Sigmoid colon (tissue), 7 donors: ENCODE measurements around the gene CDK13. TPM values are rescaled to one million over a fixed set of nuclear protein-coding genes. Genes with fewer than 3 reads are reported as not detected.

Experiments
- DNase-seq: peaks from one replicate; pipeline ENCODE4 v3.0.0-alpha.2; 2019
- H3K27ac ChIP-seq, 4 donors: fragments of 200-600 bp; sonication (generic); one replicate each; pipeline ENCODE4 v1.5.1; 2016 to 2019; ENCODE audit warnings: mild to moderate bottlenecking in 1 of 4
- H3K27me3 ChIP-seq, 3 donors: fragments of 200-600 bp; sonication (generic); one replicate each; pipeline ENCODE4 v1.5.1; 2019; ENCODE audit warnings: mild to moderate bottlenecking in 1 of 3
- H3K36me3 ChIP-seq, 4 donors: fragments of 200-600 bp; sonication (generic); one replicate each; pipeline ENCODE4 v1.5.1; 2016 to 2019
- H3K4me1 ChIP-seq, 4 donors: fragments of 200-600 bp; sonication (generic); one replicate each; pipeline ENCODE4 v1.5.1; 2017 to 2019
- H3K4me3 ChIP-seq, 4 donors: fragments of 200-600 bp; sonication (generic); one replicate each; pipeline ENCODE4 v1.5.1; 2017 to 2019; ENCODE audit warnings: mild to moderate bottlenecking in 2 of 4, moderate library complexity in 1 of 4
- H3K9me3 ChIP-seq, 4 donors: fragments of 200-600 bp in 3 of 4; sonication (generic) in 3 of 4; one replicate each; pipeline versions ENCODE4 v1.5.1 to v1.6.1; 2013 to 2019
- CTCF ChIP-seq, 4 experiments: fragments of 450-650 bp in 3 of 4; fragments of 200-600 bp in 1 of 4; IDR thresholded peaks; one replicate each; pipeline ENCODE4 v1.5.1; 2016 to 2019; ENCODE audit warnings: antibody characterized with exemption in 4 of 4, mild to moderate bottlenecking in 3 of 4, moderate library complexity in 2 of 4
- EP300 ChIP-seq, 4 donors: sonication (generic); formaldehyde crosslinking; IDR thresholded peaks; one replicate each; pipeline ENCODE4 v1.6.1; 2017; ENCODE audit warnings: antibody characterized with exemption in 4 of 4
- POLR2A ChIP-seq, 2 donors: fragments of 450-650 bp; IDR thresholded peaks; one replicate each; pipeline ENCODE4 v1.6.1; 2016; ENCODE audit warnings: antibody characterized with exemption in 2 of 2, mild to moderate bottlenecking in 2 of 2, moderate library complexity in 2 of 2
- POLR2AphosphoS5 ChIP-seq, 4 donors: sonication (generic); formaldehyde crosslinking; IDR thresholded peaks; one replicate each; pipeline ENCODE4 v1.6.1; 2017; ENCODE audit warnings: antibody characterized with exemption in 4 of 4
- WGBS, 2 donors: extraction: QIAGEN DNeasy Blood & Tissue Kit; methylation state at CpG; one replicate each; pipeline ENCODE4 v1.1.7; 2013; 5-methylcytosine and 5-hydroxymethylcytosine counted together
- intact Hi-C: fragments of 100-400 bp; cut with DNase I; formaldehyde crosslinking; loops from one replicate; pipeline ENCODE4 v1.15.1; 2023
- polyA plus RNA-seq, 3 donors: library from polyadenylated mRNA; stranded (reverse); fragments of 200-250 nt; gene quantifications; one replicate each; pipeline ENCODE4 v1.2.3, GENCODE V29; 2013
- total RNA-seq, 4 donors: library from RNA; depleted of rRNA; stranded (reverse); fragments of >200 nt; gene quantifications; one replicate each; pipeline ENCODE4 v1.1.0, GENCODE V29; 2016
- donor health status: healthy with polysubstance abuse.
- donor health status: Bipolar disorder and iron deficiency.
- donor health status: healthy.

The CDK13 gene
- total and polyA plus RNA-seq, 7 donors, result 8.4 to 80.0 (median 63.8) TPM

- no peak for DNase-seq
- no peak overlapping the region for H3K4me3 ChIP-seq
- H3K9me3 ChIP-seq, result no peaks in the 10 kb centered on the region
- no peak overlapping the region for H3K27ac ChIP-seq
- TF ChIP-seq POLR2A (IDR thresholded peaks at IDR 0.05) (no peak), CTCF (IDR thresholded peaks at IDR 0.05) (no peak), POLR2AphosphoS5 (IDR thresholded peaks at IDR 0.05) (no peak), EP300 (IDR thresholded peaks at IDR 0.05) (no peak)
- peaks cover 0 to 9% (median 0%) of the 10 kb centered on the region in 4 donors for H3K36me3 ChIP-seq
- intact Hi-C loops, result no loop called here
- no peaks in the 10 kb centered on the region for H3K27me3 ChIP-seq
- H3K4me1 ChIP-seq, result peaks cover 0 to 12% (median 9%) of the 10 kb centered on the region in 4 donors
- WGBS, 2 donors, result 69 to 85% methylated on average over 4 of the region's 4 CpGs
Measured at GRCh38 chr7:40019558-40019957, 69.5 kb downstream of the CDK13 start.

DNA sequence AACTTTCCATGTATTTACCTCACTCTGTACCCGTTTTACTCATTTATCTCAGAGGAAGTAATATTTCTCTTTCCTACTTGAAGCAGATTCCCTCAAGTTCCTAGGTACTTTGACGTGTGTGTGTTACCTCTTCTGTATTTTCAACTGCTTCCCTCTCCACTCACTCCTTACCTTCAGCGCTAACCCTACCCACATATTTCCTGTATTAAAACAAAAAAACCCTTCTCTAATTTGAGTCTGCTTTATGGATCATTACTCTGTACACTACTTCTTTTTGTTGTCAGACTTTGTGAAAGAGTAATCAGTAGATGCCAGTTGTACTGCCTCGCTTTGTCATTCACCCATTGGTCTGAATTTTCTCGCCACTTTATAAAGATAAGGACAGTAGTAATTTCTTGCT lies 74.0 kb downstream of the CDK13 start:
- 77 to 89% methylated on average over 5 of the region's 5 CpGs for WGBS, 2 donors
- intact Hi-C loops, result no loop called here
- H3K9me3 ChIP-seq, result no peaks in the 10 kb centered on the region
- no peak for TF ChIP-seq POLR2AphosphoS5 (IDR thresholded peaks at IDR 0.05)
- TF ChIP-seq POLR2A (IDR thresholded peaks at IDR 0.05), result no peak
- no peak for TF ChIP-seq EP300 (IDR thresholded peaks at IDR 0.05)
- no peak for TF ChIP-seq CTCF (IDR thresholded peaks at IDR 0.05)
- peaks cover 0 to 4% (median 0%) of the 10 kb centered on the region in 4 donors for H3K36me3 ChIP-seq
- no peak overlapping the region for H3K4me3 ChIP-seq
- no peaks in the 10 kb centered on the region for H3K27me3 ChIP-seq
- no peak overlapping the region for H3K27ac ChIP-seq
- H3K4me1 ChIP-seq, result no peaks in the 10 kb centered on the region
- DNase-seq, result no peak

- Histone ChIP-seq H3K27ac (no peak overlapping the region), H3K4me3 (no peak overlapping the region), H3K9me3 (no peaks in the 10 kb centered on the region), H3K27me3 (no peaks in the 10 kb centered on the region), H3K4me1 (no peaks in the 10 kb centered on the region), H3K36me3 (peaks cover 0 to 4% (median 0%) of the 10 kb centered on the region in 4 donors)
- no peak for DNase-seq
- WGBS, 2 donors, result 97% methylated on average over 3 of the region's 3 CpGs
- intact Hi-C loops, result no loop called here
- TF ChIP-seq POLR2A (IDR thresholded peaks at IDR 0.05) (no peak), POLR2AphosphoS5 (IDR thresholded peaks at IDR 0.05) (no peak)
Measured at GRCh38 chr7:40024841-40025240, 74.8 kb downstream of the CDK13 start.

DNA sequence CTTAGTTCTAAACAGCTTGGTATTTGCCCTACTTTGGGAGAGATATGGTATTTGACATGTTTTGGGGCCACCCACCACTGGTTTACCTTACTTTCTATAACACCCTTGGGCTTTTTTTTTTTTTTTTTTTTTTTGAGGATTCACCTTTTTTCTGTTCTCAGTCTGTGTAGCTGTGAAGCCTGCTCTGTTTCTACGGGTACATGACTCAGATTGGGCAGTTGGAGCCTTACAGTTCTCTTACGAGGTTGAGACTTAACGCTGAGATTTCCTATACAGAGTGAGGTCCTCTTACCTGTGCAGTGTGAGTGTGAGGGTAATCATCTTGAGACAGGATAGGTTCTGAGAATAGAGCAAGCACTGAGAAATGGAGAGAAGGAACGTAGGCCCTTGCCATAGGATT lies 77.5 kb downstream of the CDK13 start:
- WGBS, 2 donors, result 94 to 98% methylated on average over 4 of the region's 4 CpGs
- no peak for DNase-seq
- intact Hi-C loops, result no loop called here
- peaks cover 0 to 17% (median 0%) of the 10 kb centered on the region in 4 donors for H3K36me3 ChIP-seq
- H3K9me3 ChIP-seq, result no peaks in the 10 kb centered on the region
- no peaks in the 10 kb centered on the region for H3K4me1 ChIP-seq
- no peak overlapping the region for H3K27ac ChIP-seq
- TF ChIP-seq POLR2AphosphoS5 (IDR thresholded peaks at IDR 0.05), result no peak
- no peak for TF ChIP-seq POLR2A (IDR thresholded peaks at IDR 0.05)
- no peak for TF ChIP-seq CTCF (IDR thresholded peaks at IDR 0.05)
- no peak for TF ChIP-seq EP300 (IDR thresholded peaks at IDR 0.05)
- no peak overlapping the region for H3K4me3 ChIP-seq
- H3K27me3 ChIP-seq, result no peaks in the 10 kb centered on the region

GRCh38 chr7:40033826-40034225 lies 83.8 kb downstream of the CDK13 start:
- Histone ChIP-seq H3K36me3 (peaks cover 0 to 19% (median 0%) of the 10 kb centered on the region in 4 donors), H3K4me1 (peaks cover 0 to 12% (median 4%) of the 10 kb centered on the region in 4 donors), H3K27ac (no peak overlapping the region), H3K4me3 (no peak overlapping the region), H3K27me3 (no peaks in the 10 kb centered on the region), H3K9me3 (no peaks in the 10 kb centered on the region)
- intact Hi-C loops, result no loop called here
- 87 to 97% methylated on average over 1 of the region's 1 CpG for WGBS, 2 donors
- no peak for DNase-seq
- TF ChIP-seq POLR2A (IDR thresholded peaks at IDR 0.05), result no peak
- no peak for TF ChIP-seq POLR2AphosphoS5 (IDR thresholded peaks at IDR 0.05)
- TF ChIP-seq EP300 (IDR thresholded peaks at IDR 0.05), result no peak
- TF ChIP-seq CTCF (IDR thresholded peaks at IDR 0.05), result no peak
